Hepatocyte (in vitro differentiated cells): ENCODE measurements around the gene ZNF232. TPM values are rescaled to one million over a fixed set of nuclear protein-coding genes. Genes with fewer than 3 reads are reported as not detected.

ENCODE experiments used
- DNase-seq: peaks from one replicate; pipeline ENCODE4 v3.0.0-alpha.2; 2016; ENCODE audit warnings: low spot score
- H2AFZ ChIP-seq: fragments of 200-600 bp; sonication (generic); 2 replicates; pipeline ENCODE4 v1.6.0; 2016; ENCODE audit warnings: antibody characterized with exemption, mild to moderate bottlenecking
- H3K27ac ChIP-seq: fragments of 200-600 bp; sonication (generic); 2 replicates; pipeline ENCODE4 v1.5.1; 2016; ENCODE audit warnings: mild to moderate bottlenecking
- H3K27me3 ChIP-seq: fragments of 200-600 bp; sonication (generic); 2 replicates; pipeline ENCODE4 v1.6.1; 2016
- H3K36me3 ChIP-seq: fragments of 200-600 bp; sonication (generic); replicated peaks from 2 replicates; pipeline ENCODE4 v1.5.1; 2016; ENCODE audit warnings: low read depth; ENCODE audit not compliant: insufficient read depth
- H3K4me1 ChIP-seq: fragments of 200-600 bp; sonication (generic); 2 replicates; pipeline ENCODE4 v1.5.1; 2016; ENCODE audit warnings: mild to moderate bottlenecking, moderate library complexity; ENCODE audit not compliant: insufficient read depth
- H3K4me2 ChIP-seq: fragments of 200-600 bp; sonication (generic); 2 replicates; pipeline ENCODE4 v1.6.0; 2016
- H3K4me3 ChIP-seq: fragments of 200-600 bp; sonication (generic); 2 replicates; pipeline ENCODE4 v1.5.1; 2016; ENCODE audit warnings: mild to moderate bottlenecking
- H3K79me2 ChIP-seq: fragments of 200-600 bp; sonication (generic); 2 replicates; pipeline ENCODE4 v1.6.0; 2017; ENCODE audit warnings: mild to moderate bottlenecking
- H3K9me2 ChIP-seq: fragments of 200-600 bp; sonication (generic); replicated peaks from 2 replicates; pipeline ENCODE4 v1.6.0; 2017; ENCODE audit warnings: mild to moderate bottlenecking; ENCODE audit not compliant: insufficient read depth
- H3K9me3 ChIP-seq: fragments of 200-600 bp; sonication (generic); 2 replicates; pipeline ENCODE4 v1.5.1; 2016; ENCODE audit warnings: low read depth, mild to moderate bottlenecking
- H4K20me1 ChIP-seq: fragments of 200-600 bp; sonication (generic); 2 replicates; pipeline ENCODE4 v1.6.0; 2016; ENCODE audit warnings: mild to moderate bottlenecking; ENCODE audit not compliant: insufficient read depth, poor library complexity, severe bottlenecking
- EZH2 ChIP-seq: fragments of 200-600 bp; sonication (generic); IDR thresholded peaks from 2 replicates; pipeline ENCODE4 v1.6.1; 2016; ENCODE audit warnings: antibody characterized with exemption, mild to moderate bottlenecking, borderline replicate concordance
- EZH2phosphoT487 ChIP-seq: fragments of 200-600 bp; sonication (generic); IDR thresholded peaks from one replicate; pipeline ENCODE4 v1.6.1; 2018; ENCODE audit warnings: antibody characterized with exemption, mild to moderate bottlenecking, low read depth, moderate library complexity; ENCODE audit not compliant: unreplicated experiment, severe bottlenecking
- WGBS: methylation state at CpG from one replicate; pipeline ENCODE4 v1.1.6; 2016; ENCODE audit warnings: low lambda C conversion rate; ENCODE audit errors: missing lambda C conversion rate; 5-methylcytosine and 5-hydroxymethylcytosine counted together
- polyA plus RNA-seq: library from polyadenylated mRNA; unstranded; fragments of >200 nt; fragmentation: Nextera tagmentation; extraction: Ambion mirVana; gene quantifications from 2 replicates; pipeline ENCODE4 v1.2.1, GENCODE V29; 2016
- small RNA-seq: library from RNA; depleted of rRNA; stranded (forward); fragments of <200 nt; gene quantifications from one replicate; pipeline ENCODE3, GENCODE V24; 2014
- total RNA-seq: library from RNA; depleted of rRNA; stranded (reverse); fragments of >200 nt; gene quantifications from 2 replicates; pipeline ENCODE4 v1.2.3, GENCODE V29; 2014
- TF ChIP-seq, protein P1 (sequence below): fragments of 200-600 bp; sonication (generic); IDR thresholded peaks from 2 replicates; pipeline ENCODE4 v1.5.1; 2016; ENCODE audit warnings: antibody characterized with exemption, mild to moderate bottlenecking; ENCODE audit not compliant: poor library complexity

Gene ZNF232
- total and polyA plus RNA-seq, 2 experiments from 2014 or later: 10.1 to 12.0 TPM

DNA sequence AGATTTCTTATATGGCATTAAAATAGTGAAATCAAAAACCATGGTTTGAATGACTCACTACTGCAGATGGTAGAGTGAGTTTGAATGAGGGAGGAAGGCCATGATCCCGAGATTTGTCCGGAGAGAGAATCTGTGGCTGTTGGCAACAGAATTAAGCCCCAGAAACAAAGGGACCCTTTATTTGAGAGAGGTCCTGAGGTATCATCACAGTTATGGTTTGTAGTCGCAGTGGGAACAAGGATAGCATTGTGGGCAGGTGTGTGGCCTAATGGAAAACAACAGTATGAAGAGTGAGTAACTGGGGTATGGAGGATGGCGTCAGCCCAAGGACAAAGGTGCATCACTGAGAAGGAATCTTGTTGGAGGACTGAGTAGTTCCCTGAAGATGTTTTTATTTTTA, 42.0 kb downstream of the ZNF232 start:
- no peak overlapping the region for H2AFZ ChIP-seq
- 95% methylated on average over 4 of the region's 4 CpGs for whole genome bisulfite sequencing

DNA sequence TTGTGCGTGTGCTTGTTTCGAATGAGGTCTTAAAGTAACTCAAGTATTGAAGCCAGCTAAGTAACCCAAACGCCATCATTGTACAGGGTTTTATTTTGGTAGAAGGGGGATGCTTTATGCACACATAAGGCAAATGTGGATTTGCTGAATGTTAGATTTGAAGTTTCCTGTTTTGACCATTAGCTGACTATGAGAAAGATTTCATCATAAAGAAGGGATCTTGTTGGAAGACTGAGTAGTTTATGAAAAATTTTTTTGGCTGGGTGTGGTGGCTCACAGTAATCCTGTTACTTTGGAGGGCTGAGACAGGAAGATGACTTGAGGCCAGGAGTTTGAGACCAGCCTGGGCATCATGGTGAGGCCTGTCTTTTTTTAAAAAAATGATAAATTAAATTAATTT, 43.4 kb downstream of the ZNF232 start:
- H2AFZ ChIP-seq: no peak overlapping the region
- H3K4me1 ChIP-seq: no peaks in the 10 kb centered on the region
- no peak overlapping the region for H3K4me3 ChIP-seq
- H3K9me3 ChIP-seq: no peaks in the 10 kb centered on the region
- 96% methylated on average over 3 of the region's 3 CpGs for WGBS
- TF ChIP-seq, protein P1, sequence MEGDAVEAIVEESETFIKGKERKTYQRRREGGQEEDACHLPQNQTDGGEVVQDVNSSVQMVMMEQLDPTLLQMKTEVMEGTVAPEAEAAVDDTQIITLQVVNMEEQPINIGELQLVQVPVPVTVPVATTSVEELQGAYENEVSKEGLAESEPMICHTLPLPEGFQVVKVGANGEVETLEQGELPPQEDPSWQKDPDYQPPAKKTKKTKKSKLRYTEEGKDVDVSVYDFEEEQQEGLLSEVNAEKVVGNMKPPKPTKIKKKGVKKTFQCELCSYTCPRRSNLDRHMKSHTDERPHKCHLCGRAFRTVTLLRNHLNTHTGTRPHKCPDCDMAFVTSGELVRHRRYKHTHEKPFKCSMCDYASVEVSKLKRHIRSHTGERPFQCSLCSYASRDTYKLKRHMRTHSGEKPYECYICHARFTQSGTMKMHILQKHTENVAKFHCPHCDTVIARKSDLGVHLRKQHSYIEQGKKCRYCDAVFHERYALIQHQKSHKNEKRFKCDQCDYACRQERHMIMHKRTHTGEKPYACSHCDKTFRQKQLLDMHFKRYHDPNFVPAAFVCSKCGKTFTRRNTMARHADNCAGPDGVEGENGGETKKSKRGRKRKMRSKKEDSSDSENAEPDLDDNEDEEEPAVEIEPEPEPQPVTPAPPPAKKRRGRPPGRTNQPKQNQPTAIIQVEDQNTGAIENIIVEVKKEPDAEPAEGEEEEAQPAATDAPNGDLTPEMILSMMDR: no peak
- TF ChIP-seq EZH2 (no peak), EZH2phosphoT487 (no peak)
- H3K27me3 ChIP-seq: no peaks in the 10 kb centered on the region
- no peaks in the 10 kb centered on the region for H3K79me2 ChIP-seq
- no peak overlapping the region for H3K27ac ChIP-seq
- H3K36me3 ChIP-seq: no peaks in the 10 kb centered on the region
- DNase-seq: no peak
- H3K9me2 ChIP-seq: no peaks in the 10 kb centered on the region
- no peak overlapping the region for H3K4me2 ChIP-seq
- H4K20me1 ChIP-seq: no peaks in the 10 kb centered on the region

More for the DNA sequence above, 42.0 kb downstream of the ZNF232 start:
- no peak for DNase-seq
- Histone ChIP-seq H3K27me3 (no peaks in the 10 kb centered on the region), H3K9me2 (no peaks in the 10 kb centered on the region), H3K79me2 (no peaks in the 10 kb centered on the region), H3K27ac (no peak overlapping the region), H4K20me1 (no peaks in the 10 kb centered on the region), H3K4me2 (no peak overlapping the region), H3K4me1 (no peaks in the 10 kb centered on the region), H3K4me3 (no peak overlapping the region), H3K36me3 (no peaks in the 10 kb centered on the region), H3K9me3 (no peaks in the 10 kb centered on the region)
- TF ChIP-seq, protein P1: no peak
- TF ChIP-seq EZH2 (no peak), EZH2phosphoT487 (no peak)

DNA sequence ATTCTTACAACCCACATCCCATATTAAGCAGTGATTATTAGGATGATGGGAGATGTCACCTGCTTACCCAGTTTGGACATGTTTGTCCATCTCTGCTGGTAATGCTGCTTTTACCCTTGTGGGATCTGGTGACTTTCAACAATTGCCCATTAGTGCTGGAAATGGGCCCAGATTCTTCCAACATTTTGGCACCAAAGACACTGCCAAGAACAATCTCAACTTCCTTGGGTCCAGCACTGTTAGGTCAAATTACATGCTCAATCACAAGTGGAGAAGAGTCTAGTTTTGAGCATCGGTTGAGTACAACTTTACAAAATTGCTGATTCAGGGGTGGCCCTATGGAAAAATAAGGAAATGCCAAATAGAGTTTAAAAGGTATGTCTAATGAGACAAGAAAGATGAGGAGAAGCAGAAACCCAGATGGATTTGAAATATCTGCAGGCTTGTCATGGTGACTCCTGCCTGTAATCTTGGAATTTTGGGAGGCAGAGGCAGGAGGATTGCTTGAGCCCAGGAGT, 46.4 kb downstream of the ZNF232 start:
- no peak for DNase-seq
- Histone ChIP-seq H3K27ac (no peak overlapping the region), H3K36me3 (no peaks in the 10 kb centered on the region), H3K4me3 (no peak overlapping the region), H2AFZ (no peak overlapping the region), H3K27me3 (no peaks in the 10 kb centered on the region), H4K20me1 (no peaks in the 10 kb centered on the region), H3K4me2 (no peak overlapping the region), H3K79me2 (no peaks in the 10 kb centered on the region), H3K9me3 (no peaks in the 10 kb centered on the region), H3K9me2 (no peaks in the 10 kb centered on the region), H3K4me1 (no peaks in the 10 kb centered on the region)
- TF ChIP-seq EZH2: no peak
- TF ChIP-seq EZH2phosphoT487: no peak
- TF ChIP-seq, protein P1: no peak
- 76% methylated on average over 1 of the region's 1 CpG for WGBS

Small RNA genes within 50 kb of the gene (small RNA-seq; reads per million reads assigned to genes)
- not detected for gene AC012146.4

Other genes starting within 250 kb of the ZNF232 start
- 7.4 and 9.1 TPM in 2 replicates for gene C17orf107, start 212.3 kb downstream of the ZNF232 start, total RNA-seq
- 8.8 and 14.1 TPM in 2 replicates for gene C17orf107, start 212.3 kb downstream of the ZNF232 start, polyA plus RNA-seq
- gene CHRNE, start 208.8 kb downstream of the ZNF232 start, total RNA-seq: 0.60 and 1.0 TPM in 2 replicates
- 0.83 and 1.2 TPM in 2 replicates for gene CHRNE, start 208.8 kb downstream of the ZNF232 start, polyA plus RNA-seq
- not detected in 2 replicates for gene GP1BA, start 179.6 kb downstream of the ZNF232 start, total RNA-seq
- 0.06 TPM in 1 of 2 replicates, not detected in the other for gene GP1BA, start 179.6 kb downstream of the ZNF232 start, polyA plus RNA-seq
- gene SLC25A11, start 171.8 kb downstream of the ZNF232 start, total RNA-seq: 42.9 and 59.5 TPM in 2 replicates
- gene SLC25A11, start 171.8 kb downstream of the ZNF232 start, polyA plus RNA-seq: 78.7 and 84.8 TPM in 2 replicates
- gene RNF167, start 171.6 kb downstream of the ZNF232 start, total RNA-seq: 59.2 and 65.1 TPM in 2 replicates
- 66.5 and 75.3 TPM in 2 replicates for gene RNF167, start 171.6 kb downstream of the ZNF232 start, polyA plus RNA-seq
- 244 and 280 TPM in 2 replicates for gene PFN1, start 163.3 kb downstream of the ZNF232 start, total RNA-seq
- 706 and 713 TPM in 2 replicates for gene PFN1, start 163.3 kb downstream of the ZNF232 start, polyA plus RNA-seq
- gene ENO3, start 160.8 kb downstream of the ZNF232 start, total RNA-seq: 16.3 and 18.7 TPM in 2 replicates
- 30.2 and 40.4 TPM in 2 replicates for gene ENO3, start 160.8 kb downstream of the ZNF232 start, polyA plus RNA-seq
- 64.3 and 85.7 TPM in 2 replicates for gene SPAG7, start 144.1 kb downstream of the ZNF232 start, total RNA-seq
- 194 and 224 TPM in 2 replicates for gene SPAG7, start 144.1 kb downstream of the ZNF232 start, polyA plus RNA-seq
- gene CAMTA2, start 124.2 kb downstream of the ZNF232 start, total RNA-seq: 6.9 and 12.5 TPM in 2 replicates
- 45.6 and 47.5 TPM in 2 replicates for gene CAMTA2, start 124.2 kb downstream of the ZNF232 start, polyA plus RNA-seq
- 1.6 and 2.7 TPM in 2 replicates for gene INCA1, start 114.4 kb downstream of the ZNF232 start, total RNA-seq
- gene INCA1, start 114.4 kb downstream of the ZNF232 start, polyA plus RNA-seq: 4.1 and 5.5 TPM in 2 replicates
- gene KIF1C, start 113.9 kb downstream of the ZNF232 start, total RNA-seq: 51.3 and 59.4 TPM in 2 replicates
- 65.2 and 75.9 TPM in 2 replicates for gene KIF1C, start 113.9 kb downstream of the ZNF232 start, polyA plus RNA-seq
- 0.13 TPM in 1 of 2 replicates, not detected in the other for gene SLC52A1, start 76.5 kb downstream of the ZNF232 start, total RNA-seq
- 0.16 TPM in 1 of 2 replicates, not detected in the other for gene SLC52A1, start 76.5 kb downstream of the ZNF232 start, polyA plus RNA-seq
- gene ZFP3, start 33.4 kb downstream of the ZNF232 start, total RNA-seq: 0.12 and 0.23 TPM in 2 replicates
- gene ZFP3, start 33.4 kb downstream of the ZNF232 start, polyA plus RNA-seq: 0.24 and 0.32 TPM in 2 replicates
- 0.07 and 0.12 TPM in 2 replicates for gene USP6, start 4.2 kb upstream of the ZNF232 start, total RNA-seq
- 0.11 and 0.34 TPM in 2 replicates for gene USP6, start 4.2 kb upstream of the ZNF232 start, polyA plus RNA-seq
- 6.2 and 7.7 TPM in 2 replicates for gene ZNF594, start 80.0 kb upstream of the ZNF232 start, total RNA-seq
- gene ZNF594, start 80.0 kb upstream of the ZNF232 start, polyA plus RNA-seq: 2.8 and 3.0 TPM in 2 replicates
- gene SCIMP, start 123.0 kb upstream of the ZNF232 start, total RNA-seq: 0.03 TPM in 1 of 2 replicates, not detected in the other
- gene SCIMP, start 123.0 kb upstream of the ZNF232 start, polyA plus RNA-seq: 0.07 and 0.57 TPM in 2 replicates
- gene RABEP1, start 170.4 kb upstream of the ZNF232 start, total RNA-seq: 35.2 and 47.9 TPM in 2 replicates
- 31.0 and 31.7 TPM in 2 replicates for gene RABEP1, start 170.4 kb upstream of the ZNF232 start, polyA plus RNA-seq